AG04450 (cell line): Measurements from ENCODE around the gene MRGPRG. TPM values are rescaled to one million over a fixed set of nuclear protein-coding genes. Genes with fewer than 3 reads are reported as not detected.

ENCODE experiments used
- CTCF ChIA-PET: fragments of 300-600, 350-600 bp; formaldehyde crosslinking; extraction: SDS; loops from one replicate; lab custom pipeline; 2022; ENCODE audit warnings: antibody characterized with exemption, inconsistent platforms; lab: Charles Lee
- POLR2A ChIA-PET: fragments of 350-600 bp; formaldehyde crosslinking; extraction: SDS; loops from one replicate; lab custom pipeline; 2021; ENCODE audit warnings: antibody characterized with exemption, inconsistent platforms; lab: Yijun Ruan, JAX
- DNase-seq: peaks from one replicate; pipeline ENCODE4 v3.0.0-alpha.2; 2011; ENCODE audit warnings: low read depth, low spot score
- H3K27ac ChIP-seq: one replicate; pipeline ENCODE4 v1.5.1; 2012; ENCODE audit warnings: low read depth, low read length, control low read depth
- H3K27me3 ChIP-seq: one replicate; pipeline ENCODE4 v1.6.0; 2012; ENCODE audit warnings: low read length; ENCODE audit not compliant: control insufficient read depth, insufficient read depth
- H3K4me3 ChIP-seq: 2 replicates; pipeline ENCODE4 v1.5.1; 2011; ENCODE audit warnings: mild to moderate bottlenecking, low read depth, low read length, control low read depth
- H3K9me3 ChIP-seq: 2 replicates; pipeline ENCODE4 v1.5.1; 2012; ENCODE audit warnings: low read length; ENCODE audit not compliant: control insufficient read depth, insufficient read depth
- CTCF ChIP-seq: IDR thresholded peaks from 2 replicates; pipeline ENCODE4 v1.5.1; 2011; ENCODE audit warnings: low read depth, low read length, control low read depth, inconsistent platforms
- polyA plus RNA-seq: library from polyadenylated mRNA; depleted of rRNA; stranded (reverse); fragments of >200 nt; gene quantifications from 2 replicates; pipeline ENCODE4 v1.2.3, GENCODE V29; 2011

Gene MRGPRG
- polyA plus RNA-seq, 1 experiment = not detected

GRCh38 chr11:3231550-3231850 lies 12.9 kb upstream of the MRGPRG start:
- Histone ChIP-seq H3K9me3 (peaks cover 8% of the 10 kb centered on the region; the same call in 1 of the 2 replicates), H3K27ac (no peak overlapping the region), H3K4me3 (no peak overlapping the region), H3K27me3 (peaks cover 34% of the 10 kb centered on the region)
- no peak for TF ChIP-seq CTCF
- DNase-seq = no peak
- ChIA-PET POLR2A (no interaction called here), CTCF (no interaction called here)

- Histone ChIP-seq H3K9me3 (peaks cover 8% of the 10 kb centered on the region; the same call in 1 of the 2 replicates), H3K27me3 (peaks cover 34% of the 10 kb centered on the region), H3K27ac (no peak overlapping the region), H3K4me3 (no peak overlapping the region)
- ChIA-PET POLR2A (no interaction called here), CTCF (no interaction called here)
- no peak for DNase-seq
- TF ChIP-seq CTCF = no peak
These were observed 12.3 kb upstream of the MRGPRG start for GRCh38 chr11:3230636-3231549.

GRCh38 chr11:3229673-3230630 lies 11.3 kb upstream of the MRGPRG start:
- Histone ChIP-seq H3K27me3 (peaks cover 35% of the 10 kb centered on the region), H3K4me3 (no peak overlapping the region), H3K27ac (no peak overlapping the region), H3K9me3 (peaks cover 8% of the 10 kb centered on the region; the same call in 1 of the 2 replicates)
- TF ChIP-seq CTCF = no peak
- no peak for DNase-seq
- ChIA-PET CTCF (no interaction called here), POLR2A (no interaction called here)

GRCh38 chr11:3228445-3228829 lies 9.8 kb upstream of the MRGPRG start:
- H3K4me3 ChIP-seq = no peak overlapping the region
- H3K27me3 ChIP-seq = peaks cover 47% of the 10 kb centered on the region
- H3K9me3 ChIP-seq = peaks cover 8% of the 10 kb centered on the region; the same call in 1 of the 2 replicates
- CTCF ChIA-PET = no interaction called here
- no peak for DNase-seq
- no peak for TF ChIP-seq CTCF
- H3K27ac ChIP-seq = no peak overlapping the region
- POLR2A ChIA-PET = no interaction called here
